Sigmoid colon (tissue), 7 donors: ENCODE results near the gene THAP8. TPM values are rescaled to one million over a fixed set of nuclear protein-coding genes. Genes with fewer than 3 reads are reported as not detected.
"Not testable (repeated sequence)": the region's sequence is repeated elsewhere in the genome, so short reads cannot be mapped to it uniquely, and the experiment has no call there.

Experiments
- DNase-seq: peaks from one replicate; pipeline ENCODE4 v3.0.0-alpha.2; 2019
- H3K27ac ChIP-seq, 4 donors: fragments of 200-600 bp; sonication (generic); one replicate each; pipeline ENCODE4 v1.5.1; 2016 to 2019; ENCODE audit warnings: mild to moderate bottlenecking in 1 of 4
- H3K27me3 ChIP-seq, 3 donors: fragments of 200-600 bp; sonication (generic); one replicate each; pipeline ENCODE4 v1.5.1; 2019; ENCODE audit warnings: mild to moderate bottlenecking in 1 of 3
- H3K36me3 ChIP-seq, 4 donors: fragments of 200-600 bp; sonication (generic); one replicate each; pipeline ENCODE4 v1.5.1; 2016 to 2019
- H3K4me1 ChIP-seq, 4 donors: fragments of 200-600 bp; sonication (generic); one replicate each; pipeline ENCODE4 v1.5.1; 2017 to 2019
- H3K4me3 ChIP-seq, 4 donors: fragments of 200-600 bp; sonication (generic); one replicate each; pipeline ENCODE4 v1.5.1; 2017 to 2019; ENCODE audit warnings: mild to moderate bottlenecking in 2 of 4, moderate library complexity in 1 of 4
- H3K9me3 ChIP-seq, 4 donors: fragments of 200-600 bp in 3 of 4; sonication (generic) in 3 of 4; one replicate each; pipeline versions ENCODE4 v1.5.1 to v1.6.1; 2013 to 2019
- CTCF ChIP-seq, 4 experiments: fragments of 450-650 bp in 3 of 4; fragments of 200-600 bp in 1 of 4; IDR thresholded peaks; one replicate each; pipeline ENCODE4 v1.5.1; 2016 to 2019; ENCODE audit warnings: antibody characterized with exemption in 4 of 4, mild to moderate bottlenecking in 3 of 4, moderate library complexity in 2 of 4
- EP300 ChIP-seq, 4 donors: sonication (generic); formaldehyde crosslinking; IDR thresholded peaks; one replicate each; pipeline ENCODE4 v1.6.1; 2017; ENCODE audit warnings: antibody characterized with exemption in 4 of 4
- POLR2A ChIP-seq, 2 donors: fragments of 450-650 bp; IDR thresholded peaks; one replicate each; pipeline ENCODE4 v1.6.1; 2016; ENCODE audit warnings: antibody characterized with exemption in 2 of 2, mild to moderate bottlenecking in 2 of 2, moderate library complexity in 2 of 2
- POLR2AphosphoS5 ChIP-seq, 4 donors: sonication (generic); formaldehyde crosslinking; IDR thresholded peaks; one replicate each; pipeline ENCODE4 v1.6.1; 2017; ENCODE audit warnings: antibody characterized with exemption in 4 of 4
- WGBS, 2 donors: extraction: QIAGEN DNeasy Blood & Tissue Kit; methylation state at CpG; one replicate each; pipeline ENCODE4 v1.1.7; 2013; 5-methylcytosine and 5-hydroxymethylcytosine counted together
- intact Hi-C: fragments of 100-400 bp; cut with DNase I; formaldehyde crosslinking; loops from one replicate; pipeline ENCODE4 v1.15.1; 2023
- polyA plus RNA-seq, 3 donors: library from polyadenylated mRNA; stranded (reverse); fragments of 200-250 nt; gene quantifications; one replicate each; pipeline ENCODE4 v1.2.3, GENCODE V29; 2013
- total RNA-seq, 4 donors: library from RNA; depleted of rRNA; stranded (reverse); fragments of >200 nt; gene quantifications; one replicate each; pipeline ENCODE4 v1.1.0, GENCODE V29; 2016
- donor health status: healthy with polysubstance abuse.
- donor health status: Bipolar disorder and iron deficiency.
- donor health status: healthy.

THAP8 gene
- total and polyA plus RNA-seq, 7 donors = 5.8 to 23.9 (median 12.6) TPM

- Histone ChIP-seq H3K9me3 (no peaks in the 10 kb centered on the region), H3K27me3 (no peaks in the 10 kb centered on the region), H3K4me1 (peaks cover 0 to 60% (median 55%) of the 10 kb centered on the region in 4 donors), H3K4me3 (no peak overlapping the region), H3K36me3 (no peaks in the 10 kb centered on the region), H3K27ac (peak overlapping the region; percentile 58 to 76 (median 73))
- peak in 1 of 4 donors; percentile 4 for TF ChIP-seq EP300 (IDR thresholded peaks at IDR 0.05)
- no peak for TF ChIP-seq CTCF (IDR thresholded peaks at IDR 0.05)
- TF ChIP-seq POLR2A (IDR thresholded peaks at IDR 0.05) = no peak
- peak in 2 of 4 donors; percentile 18 to 24 for TF ChIP-seq POLR2AphosphoS5 (IDR thresholded peaks at IDR 0.05)
- peak; percentile 83 for DNase-seq
- 90 to 92% methylated on average over 5 of the region's 5 CpGs for WGBS, 2 donors
- intact Hi-C loops = no loop called here
Observed at GRCh38 chr19:36046443-36047050, 7.5 kb downstream of the THAP8 start.

GRCh38 chr19:36043952-36044351 is 10.1 kb downstream of the THAP8 start:
- WGBS, 2 donors = 93 to 95% methylated on average over 2 of the region's 2 CpGs
- H3K4me1 ChIP-seq = peaks cover 0 to 68% (median 64%) of the 10 kb centered on the region in 4 donors
- no peaks in the 10 kb centered on the region for H3K27me3 ChIP-seq
- no peak overlapping the region for H3K4me3 ChIP-seq
- intact Hi-C loops = no loop called here
- peak overlapping the region; percentile 71 to 76 (median 76) for H3K27ac ChIP-seq
- H3K36me3 ChIP-seq = peaks cover 0 to 10% (median 2%) of the 10 kb centered on the region in 4 donors
- H3K9me3 ChIP-seq = no peaks in the 10 kb centered on the region
- no peak for DNase-seq
- peak in 1 of 4 donors; percentile 15 for TF ChIP-seq POLR2AphosphoS5 (IDR thresholded peaks at IDR 0.05)
- TF ChIP-seq CTCF (IDR thresholded peaks at IDR 0.05) = no peak

- H3K4me3 ChIP-seq = no peak overlapping the region
- no peaks in the 10 kb centered on the region for H3K9me3 ChIP-seq
- DNase-seq = no peak
- WGBS, 2 donors = 53 to 58% methylated on average over 3 of the region's 3 CpGs
- intact Hi-C loops = no loop called here
- no peaks in the 10 kb centered on the region for H3K27me3 ChIP-seq
- H3K4me1 ChIP-seq = peaks cover 0 to 61% (median 58%) of the 10 kb centered on the region in 4 donors
- TF ChIP-seq POLR2A (IDR thresholded peaks at IDR 0.05) (no peak), EP300 (IDR thresholded peaks at IDR 0.05) (no peak), CTCF (IDR thresholded peaks at IDR 0.05) (no peak), POLR2AphosphoS5 (IDR thresholded peaks at IDR 0.05) (no peak)
- peaks cover 0 to 27% (median 6%) of the 10 kb centered on the region in 4 donors for H3K36me3 ChIP-seq
- H3K27ac ChIP-seq = peak overlapping the region; percentile 71 to 76 (median 76)
Observed at GRCh38 chr19:36041831-36042230, 12.3 kb downstream of the THAP8 start.

GRCh38 chr19:36041092-36041491 is 13.0 kb downstream of the THAP8 start:
- peak overlapping the region; percentile 71 to 76 (median 76) for H3K27ac ChIP-seq
- not testable (repeated sequence) for H3K9me3 ChIP-seq
- 94% methylated on average over 6 of the region's 6 CpGs for WGBS, 2 donors

GRCh38 chr19:36040495-36040894 is 13.6 kb downstream of the THAP8 start:
- H3K36me3 ChIP-seq = peaks cover 0 to 27% (median 6%) of the 10 kb centered on the region in 4 donors
- WGBS, 2 donors = 84 to 88% methylated on average over 6 of the region's 6 CpGs
- H3K9me3 ChIP-seq = no peaks in the 10 kb centered on the region
- no peak for DNase-seq
- TF ChIP-seq CTCF (IDR thresholded peaks at IDR 0.05) (no peak), POLR2AphosphoS5 (IDR thresholded peaks at IDR 0.05) (no peak), POLR2A (IDR thresholded peaks at IDR 0.05) (no peak), EP300 (IDR thresholded peaks at IDR 0.05) (no peak)
- peaks cover 0 to 47% (median 45%) of the 10 kb centered on the region in 4 donors for H3K4me1 ChIP-seq
- intact Hi-C loops = no loop called here
- H3K4me3 ChIP-seq = no peak overlapping the region
- peak overlapping the region in 2 of 4 donors; percentile 75 to 76 for H3K27ac ChIP-seq
- no peaks in the 10 kb centered on the region for H3K27me3 ChIP-seq

More at GRCh38 chr19:36041092-36041491, 13.0 kb downstream of the THAP8 start:
- Histone ChIP-seq H3K4me1 (peaks cover 0 to 53% (median 51%) of the 10 kb centered on the region in 4 donors), H3K36me3 (peaks cover 0 to 27% (median 6%) of the 10 kb centered on the region in 4 donors)
- H3K27me3 ChIP-seq, intact Hi-C loops, DNase-seq, H3K4me3 ChIP-seq: not testable (repeated sequence)
